Left ventricle myocardium inferior (tissue), 1 donor: ENCODE measurements around the gene TMEM185B. TPM values are rescaled to one million over a fixed set of nuclear protein-coding genes. Genes with fewer than 3 reads are reported as not detected.
A peak's percentile ranks its signal among the peaks of the same experiment; 100 is the strongest.

Source experiments
- DNase-seq: peaks from one replicate; pipeline ENCODE4 v3.0.0-alpha.2; 2020
- H3K27ac ChIP-seq: fragments of 200-600 bp; replicated peaks from 2 replicates; pipeline ENCODE4 v1.8.0; 2021
- H3K27me3 ChIP-seq: fragments of 200-600 bp; 2 replicates; pipeline ENCODE4 v1.8.0; 2021; ENCODE audit warnings: low read depth
- H3K36me3 ChIP-seq: fragments of 200-600 bp; 2 replicates; pipeline ENCODE4 v1.8.0; 2021
- H3K4me1 ChIP-seq: fragments of 200-600 bp; 2 replicates; pipeline ENCODE4 v1.8.0; 2021
- H3K4me3 ChIP-seq: fragments of 200-600 bp; 2 replicates; pipeline ENCODE4 v1.8.0; 2021; ENCODE audit warnings: mild to moderate bottlenecking, moderate library complexity
- H3K9me3 ChIP-seq: fragments of 200-600 bp; replicated peaks from 2 replicates; pipeline ENCODE4 v1.8.0; 2021
- intact Hi-C: fragments of 100-400 bp; cut with micrococcal nuclease; formaldehyde crosslinking; loops from one replicate; pipeline ENCODE4 v1.11.0; 2022
- long read RNA-seq: library from polyadenylated mRNA; unstranded; transcript quantifications from one replicate; pipeline ENCODE4 v2.0.0, GENCODE V29; 2021
- total RNA-seq: library from RNA; stranded (reverse); fragmentation: NEBNext Ultra II Directional; extraction: Animal tissue kit (Norgen Biotek cat#: 25700); gene quantifications from one replicate; pipeline ENCODE4 v1.2.1, GENCODE V29; 2021
- TF ChIP-seq, protein P1 (sequence below): fragments of 200-600 bp; IDR thresholded peaks from 2 replicates; pipeline ENCODE4 v1.8.0; 2021; ENCODE audit warnings: antibody characterized with exemption, mild to moderate bottlenecking, borderline replicate concordance
- donor health status: DM: no; HTN: yes; CAD: no; lungs with severe emphysema.

Gene TMEM185B
- 21.0 TPM for total RNA-seq
- long read RNA-seq, transcript TMEM185B-201 (1 exons, 2,131 nt), result major isoform, 35 of 35 reads
- long read RNA-seq, partial matches to known transcripts, result 0 of 35 reads
- long read RNA-seq, other reads (novel, unspliced or antisense), result 0 of 35 reads

GRCh38 chr2:120223034-120223912 lies at the start of gene TMEM185B:
TMEM185B (minus strand) TSS chr2:120223400; CDS start chr2:120222976, 424 bp downstream.
- TF ChIP-seq, protein P1, sequence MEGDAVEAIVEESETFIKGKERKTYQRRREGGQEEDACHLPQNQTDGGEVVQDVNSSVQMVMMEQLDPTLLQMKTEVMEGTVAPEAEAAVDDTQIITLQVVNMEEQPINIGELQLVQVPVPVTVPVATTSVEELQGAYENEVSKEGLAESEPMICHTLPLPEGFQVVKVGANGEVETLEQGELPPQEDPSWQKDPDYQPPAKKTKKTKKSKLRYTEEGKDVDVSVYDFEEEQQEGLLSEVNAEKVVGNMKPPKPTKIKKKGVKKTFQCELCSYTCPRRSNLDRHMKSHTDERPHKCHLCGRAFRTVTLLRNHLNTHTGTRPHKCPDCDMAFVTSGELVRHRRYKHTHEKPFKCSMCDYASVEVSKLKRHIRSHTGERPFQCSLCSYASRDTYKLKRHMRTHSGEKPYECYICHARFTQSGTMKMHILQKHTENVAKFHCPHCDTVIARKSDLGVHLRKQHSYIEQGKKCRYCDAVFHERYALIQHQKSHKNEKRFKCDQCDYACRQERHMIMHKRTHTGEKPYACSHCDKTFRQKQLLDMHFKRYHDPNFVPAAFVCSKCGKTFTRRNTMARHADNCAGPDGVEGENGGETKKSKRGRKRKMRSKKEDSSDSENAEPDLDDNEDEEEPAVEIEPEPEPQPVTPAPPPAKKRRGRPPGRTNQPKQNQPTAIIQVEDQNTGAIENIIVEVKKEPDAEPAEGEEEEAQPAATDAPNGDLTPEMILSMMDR, result peak; percentile 46
- peak; percentile 91 for DNase-seq
- peaks cover 47% of the 10 kb centered on the region for H3K4me1 ChIP-seq
- peaks cover 8% of the 10 kb centered on the region for H3K9me3 ChIP-seq
- peak within 1 kb of the TSS; percentile 90 for H3K27ac ChIP-seq
- no peaks in the 10 kb centered on the region for H3K27me3 ChIP-seq
- intact Hi-C loops, result no loop called here
- H3K36me3 ChIP-seq, result peaks cover 6% of the 10 kb centered on the region
- H3K4me3 ChIP-seq, result peak within 1 kb of the TSS; percentile 77

DNA sequence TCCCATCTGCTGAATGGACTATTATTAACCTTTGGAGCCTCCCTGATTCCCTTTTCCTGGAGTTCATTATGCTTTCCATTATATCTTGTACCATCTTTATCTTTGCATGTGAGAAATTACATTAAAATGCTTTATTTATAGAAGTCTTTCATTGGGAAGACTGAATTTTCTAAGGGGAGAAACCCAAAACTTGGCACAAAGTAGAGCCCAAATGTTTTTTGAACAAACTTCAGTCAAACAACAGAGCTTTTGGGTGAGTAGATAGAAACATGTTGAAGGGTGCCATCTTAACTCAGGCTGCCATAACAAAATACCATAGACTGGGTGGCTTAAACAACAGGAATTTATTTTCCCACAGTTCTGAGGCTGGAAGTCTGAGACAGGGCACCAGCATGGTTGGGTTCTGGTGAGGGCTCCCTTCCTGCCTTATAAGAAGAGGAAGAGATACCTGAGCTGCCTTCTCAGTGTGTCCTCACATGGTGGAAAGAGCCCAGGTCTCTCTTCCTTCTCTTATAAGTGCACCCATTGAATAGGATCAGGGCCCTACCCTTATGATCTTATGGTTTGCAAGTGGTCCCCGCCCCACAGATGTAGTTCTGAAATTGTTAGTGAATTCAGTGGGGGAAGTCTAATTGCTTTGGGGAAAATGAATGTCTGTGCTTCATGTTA lies 48.6 kb upstream of the TMEM185B start:
- DNase-seq, result no peak
- Histone ChIP-seq H3K36me3 (peaks cover 3% of the 10 kb centered on the region), H3K27me3 (no peaks in the 10 kb centered on the region), H3K27ac (no peak overlapping the region), H3K9me3 (no peaks in the 10 kb centered on the region), H3K4me3 (no peak overlapping the region), H3K4me1 (peaks cover 36% of the 10 kb centered on the region)
- intact Hi-C loops, result no loop called here
- TF ChIP-seq, protein P1, result no peak

- H3K4me1 ChIP-seq, result peaks cover 42% of the 10 kb centered on the region
- intact Hi-C loops, result no loop called here
- H3K27me3 ChIP-seq, result no peaks in the 10 kb centered on the region
- no peak overlapping the region for H3K27ac ChIP-seq
- TF ChIP-seq, protein P1, result no peak
- no peak overlapping the region for H3K4me3 ChIP-seq
- H3K36me3 ChIP-seq, result peaks cover 3% of the 10 kb centered on the region
- DNase-seq, result no peak
- no peaks in the 10 kb centered on the region for H3K9me3 ChIP-seq
These were observed 46.6 kb upstream of the TMEM185B start for GRCh38 chr2:120269816-120270215.

DNA sequence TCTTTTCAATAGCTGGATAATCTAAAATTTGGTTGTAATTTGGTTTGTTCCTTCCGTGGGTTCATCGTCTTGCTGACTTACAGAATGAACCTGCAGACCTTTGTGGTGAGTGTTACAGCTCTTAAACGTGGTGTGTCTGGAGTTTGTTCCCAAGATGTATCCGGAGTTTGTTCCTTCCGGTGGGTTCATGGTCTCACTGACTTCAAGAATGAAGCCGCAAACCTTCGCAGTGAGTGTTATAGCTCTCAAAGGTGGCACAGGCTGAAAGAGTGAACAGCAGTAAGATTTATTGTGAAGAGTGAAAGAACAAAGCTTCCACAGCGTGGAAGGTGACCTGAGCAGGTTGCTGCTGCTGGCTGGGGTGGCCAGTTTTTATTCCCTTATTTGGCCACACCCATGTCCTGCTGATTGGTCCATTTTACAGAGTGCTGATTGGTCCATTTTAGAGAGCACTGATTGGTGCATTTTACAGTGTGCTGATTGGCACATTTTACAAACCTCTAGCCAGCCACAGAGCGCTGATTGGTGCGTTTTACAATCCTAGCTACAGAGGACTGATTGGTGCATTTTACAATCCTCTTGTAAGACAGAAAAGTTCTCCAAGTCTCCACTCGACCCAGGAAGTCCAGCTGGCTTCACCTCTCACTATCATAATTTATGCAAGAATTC lies 46.0 kb upstream of the TMEM185B start:
- Histone ChIP-seq H3K4me1 (peaks cover 44% of the 10 kb centered on the region), H3K27ac (no peak overlapping the region), H3K36me3 (peaks cover 3% of the 10 kb centered on the region), H3K4me3 (no peak overlapping the region), H3K9me3 (no peaks in the 10 kb centered on the region), H3K27me3 (no peaks in the 10 kb centered on the region)
- intact Hi-C loops, result no loop called here
- TF ChIP-seq, protein P1, result no peak
- no peak for DNase-seq

DNA sequence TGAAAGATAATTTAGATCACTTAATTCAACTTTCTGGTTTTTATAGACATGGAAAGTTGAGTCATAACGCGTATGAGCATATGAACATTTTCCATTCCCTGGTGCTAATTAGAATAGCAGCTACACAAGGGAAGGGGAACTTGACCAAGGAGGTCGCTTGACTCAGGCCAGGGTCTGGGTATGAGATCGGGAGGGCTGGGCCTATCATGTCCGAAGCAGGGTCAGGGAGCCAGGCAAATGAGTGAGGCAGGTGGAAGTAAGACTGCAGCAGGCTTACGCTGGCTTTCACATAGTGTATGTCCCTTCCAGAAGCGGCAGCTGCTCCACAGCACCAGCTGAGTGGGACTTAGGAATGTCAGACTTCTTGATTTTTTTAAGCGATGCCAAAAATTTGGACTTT lies 44.1 kb upstream of the TMEM185B start:
- H3K4me3 ChIP-seq, result no peak overlapping the region
- no peak for DNase-seq
- H3K36me3 ChIP-seq, result peaks cover 3% of the 10 kb centered on the region
- no peaks in the 10 kb centered on the region for H3K27me3 ChIP-seq
- TF ChIP-seq, protein P1, result no peak
- H3K4me1 ChIP-seq, result peaks cover 49% of the 10 kb centered on the region
- intact Hi-C loops, result no loop called here
- H3K27ac ChIP-seq, result no peak overlapping the region
- no peaks in the 10 kb centered on the region for H3K9me3 ChIP-seq
